HG02852 (cell line): ENCODE data around the gene SPNS2.

Experiments used
- ATAC-seq: cut with Tn5 transposase; IDR thresholded peaks from one replicate; pipeline ENCODE4 v1.9.1; 2021; ENCODE audit warnings: mild to moderate bottlenecking, moderate library complexity; ENCODE audit not compliant: unreplicated experiment

SPNS2 gene, protein sequence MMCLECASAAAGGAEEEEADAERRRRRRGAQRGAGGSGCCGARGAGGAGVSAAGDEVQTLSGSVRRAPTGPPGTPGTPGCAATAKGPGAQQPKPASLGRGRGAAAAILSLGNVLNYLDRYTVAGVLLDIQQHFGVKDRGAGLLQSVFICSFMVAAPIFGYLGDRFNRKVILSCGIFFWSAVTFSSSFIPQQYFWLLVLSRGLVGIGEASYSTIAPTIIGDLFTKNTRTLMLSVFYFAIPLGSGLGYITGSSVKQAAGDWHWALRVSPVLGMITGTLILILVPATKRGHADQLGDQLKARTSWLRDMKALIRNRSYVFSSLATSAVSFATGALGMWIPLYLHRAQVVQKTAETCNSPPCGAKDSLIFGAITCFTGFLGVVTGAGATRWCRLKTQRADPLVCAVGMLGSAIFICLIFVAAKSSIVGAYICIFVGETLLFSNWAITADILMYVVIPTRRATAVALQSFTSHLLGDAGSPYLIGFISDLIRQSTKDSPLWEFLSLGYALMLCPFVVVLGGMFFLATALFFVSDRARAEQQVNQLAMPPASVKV

DNA sequence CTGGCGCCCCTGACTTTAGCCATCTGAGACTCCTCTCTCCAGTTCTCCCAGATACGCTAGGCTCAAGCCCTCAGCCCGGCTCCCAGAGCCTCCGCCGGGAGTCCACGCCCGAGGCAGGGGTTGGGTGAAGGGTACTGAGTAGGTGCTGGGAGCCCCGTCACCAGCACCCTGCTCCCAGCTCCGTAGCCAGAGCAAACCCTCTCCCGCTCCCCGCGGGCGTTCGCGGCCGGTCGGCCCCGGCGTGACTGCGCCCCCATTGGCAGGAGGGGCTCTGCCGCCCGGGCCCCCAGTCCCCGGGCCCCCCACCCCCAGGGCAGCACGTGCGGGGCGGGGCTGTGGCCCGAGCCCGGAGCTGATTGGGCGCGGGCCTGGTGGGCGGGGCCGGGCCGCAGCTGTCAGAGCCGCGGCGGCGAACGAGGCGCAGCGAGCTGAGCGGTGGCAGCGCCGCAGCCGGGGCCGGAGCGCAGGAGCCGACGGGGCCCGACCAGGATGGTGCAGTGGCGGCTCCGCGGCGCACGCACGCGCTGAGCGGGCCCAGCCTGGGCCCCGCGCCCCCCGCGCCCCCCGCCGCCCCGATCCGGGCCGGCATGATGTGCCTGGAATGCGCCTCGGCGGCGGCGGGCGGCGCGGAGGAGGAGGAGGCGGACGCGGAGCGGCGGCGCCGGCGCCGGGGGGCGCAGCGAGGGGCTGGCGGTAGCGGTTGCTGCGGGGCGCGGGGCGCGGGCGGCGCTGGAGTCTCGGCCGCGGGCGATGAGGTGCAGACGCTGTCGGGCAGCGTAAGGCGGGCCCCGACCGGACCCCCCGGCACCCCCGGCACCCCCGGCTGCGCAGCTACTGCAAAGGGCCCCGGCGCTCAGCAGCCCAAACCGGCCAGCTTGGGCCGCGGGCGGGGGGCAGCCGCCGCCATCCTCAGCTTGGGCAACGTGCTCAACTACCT is at the start of gene SPNS2:
Gene SPNS2 (plus strand): TSS at position 421 of the 937 bp plus-strand sequence. CDS start 167 bp downstream, at position 588.
- peak; percentile 65 for ATAC-seq

- ATAC-seq, result no peak
Measured at GRCh38 chr17:4449736-4450135, 48.9 kb upstream of the SPNS2 start.

- ATAC-seq, result no peak
Measured at GRCh38 chr17:4450710-4451316, 47.9 kb upstream of the SPNS2 start.

- no peak for ATAC-seq
Measured at GRCh38 chr17:4453812-4454591, 44.7 kb upstream of the SPNS2 start.

- ATAC-seq, result no peak
Measured at GRCh38 chr17:4460661-4461060, 38.0 kb upstream of the SPNS2 start.

- no peak for ATAC-seq
Measured at GRCh38 chr17:4463818-4464476, 34.7 kb upstream of the SPNS2 start.

GRCh38 chr17:4465786-4466185 is 32.9 kb upstream of the SPNS2 start:
- no peak for ATAC-seq

DNA sequence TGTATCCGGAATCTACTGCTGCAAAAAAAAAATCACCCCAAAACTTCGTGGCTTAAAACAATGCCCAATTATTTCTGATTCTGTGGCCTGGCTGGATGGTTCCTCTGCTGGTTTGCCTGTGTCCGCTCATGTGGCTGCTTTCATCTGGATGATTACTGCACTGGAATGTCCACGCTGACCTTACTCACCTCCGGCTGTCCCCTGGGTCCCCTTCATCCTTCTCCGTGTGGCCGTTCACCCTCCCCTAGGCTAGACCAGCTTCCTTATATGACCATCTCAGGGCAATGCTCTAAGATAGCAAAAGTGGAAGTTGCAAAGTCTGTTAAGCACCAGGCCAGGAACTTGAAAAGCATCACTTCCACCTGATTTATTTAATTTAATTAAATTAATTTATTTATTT is 31.4 kb upstream of the SPNS2 start:
- no peak for ATAC-seq

DNA sequence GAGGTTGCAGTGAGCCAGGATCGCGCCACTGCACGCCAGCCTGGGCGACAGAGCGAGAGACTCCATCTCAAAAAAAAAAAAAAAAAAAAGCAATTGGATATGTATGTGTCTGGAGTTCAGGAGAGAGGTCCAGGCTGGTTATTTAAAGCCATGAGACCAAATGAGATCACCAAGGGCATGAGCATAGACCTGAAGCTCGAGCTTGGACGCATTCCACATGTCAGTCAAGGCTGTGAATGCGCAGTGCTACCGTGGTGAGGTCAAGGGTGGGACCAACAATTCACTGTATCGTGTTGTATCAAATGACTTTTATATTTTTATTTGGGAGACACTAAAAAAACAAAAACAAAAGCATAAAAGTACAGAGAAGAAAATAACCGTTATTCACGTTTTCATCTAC is 29.1 kb upstream of the SPNS2 start:
- no peak for ATAC-seq

DNA sequence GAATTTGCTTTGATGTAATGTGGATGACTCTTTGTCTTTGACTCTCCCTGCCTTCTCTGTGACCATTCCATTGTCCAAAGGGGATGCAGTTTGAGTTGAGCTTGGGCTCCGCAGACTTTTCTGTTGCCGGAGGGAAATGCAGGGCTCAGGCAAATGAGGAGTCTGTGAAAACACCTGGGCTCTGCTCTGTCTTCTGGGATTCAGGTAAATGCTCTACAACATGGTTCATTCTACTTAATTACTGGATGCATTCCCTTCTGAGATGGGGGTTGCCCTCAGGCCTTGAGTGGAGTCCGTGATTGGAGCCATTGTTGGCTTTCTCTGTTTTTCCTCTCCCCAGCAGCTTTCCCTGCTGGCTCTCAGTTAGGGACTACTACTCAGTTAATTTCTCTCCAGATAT is 26.4 kb upstream of the SPNS2 start:
- ATAC-seq, result no peak

DNA sequence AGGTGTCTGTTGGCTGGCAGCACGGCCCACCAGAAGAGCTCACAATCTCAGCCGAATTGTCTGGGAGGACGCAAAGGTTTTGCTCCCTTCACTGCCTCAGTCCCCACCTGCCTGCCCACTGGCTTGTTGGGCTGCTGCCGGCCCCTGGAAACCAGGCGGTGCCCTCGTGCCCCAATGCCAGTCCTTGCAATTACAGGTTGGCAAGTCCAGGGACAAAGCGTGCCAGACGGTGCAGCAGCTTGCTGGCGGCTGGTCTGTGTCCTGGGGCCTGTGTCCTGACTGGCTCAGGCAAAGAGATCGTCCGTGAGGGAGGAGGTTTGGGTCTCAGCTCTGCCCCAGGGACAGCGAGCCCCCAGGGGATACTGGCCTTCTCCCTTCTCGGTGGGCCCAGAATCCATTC is 24.6 kb upstream of the SPNS2 start:
- ATAC-seq, result no peak

DNA sequence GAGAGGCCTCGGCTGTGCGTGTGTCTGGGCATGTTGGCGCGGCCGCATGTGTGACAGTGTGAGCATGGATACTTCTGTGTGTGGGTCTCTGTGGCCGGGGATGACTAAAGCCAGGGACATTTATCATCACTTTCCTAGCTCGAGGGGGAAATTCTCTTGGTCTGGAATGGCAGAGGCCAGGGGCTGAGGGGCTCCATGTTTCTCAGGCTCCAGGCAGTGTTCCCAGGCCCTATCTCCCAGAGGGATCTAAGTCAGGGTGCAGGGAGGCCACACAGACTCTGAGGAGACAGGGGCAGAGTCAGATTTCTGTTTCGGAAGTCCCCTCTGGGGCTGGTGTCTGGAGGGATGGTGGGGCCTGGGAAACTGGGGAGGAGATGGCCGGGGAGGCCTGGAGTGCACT is 23.7 kb upstream of the SPNS2 start:
- ATAC-seq, result no peak

DNA sequence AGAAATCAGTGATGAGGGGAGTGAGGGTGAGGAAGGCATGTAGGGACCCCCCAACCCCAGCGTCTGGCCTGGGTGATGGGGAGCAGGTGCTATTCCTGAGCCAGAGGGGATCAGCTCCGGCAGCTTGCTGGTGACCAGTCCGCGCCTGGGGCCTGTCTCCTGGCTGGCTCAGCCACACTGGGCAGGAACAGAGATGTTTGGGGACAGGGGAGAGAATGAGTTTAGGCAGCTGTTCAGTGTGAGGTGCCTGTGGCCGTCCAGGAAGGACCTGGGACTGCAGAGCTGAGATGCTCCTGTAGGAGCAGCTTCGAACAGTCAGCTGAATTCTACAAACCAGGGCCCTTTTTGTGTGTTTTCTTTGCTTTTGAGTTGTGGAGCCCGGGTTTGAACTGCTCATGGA is 23.2 kb upstream of the SPNS2 start:
- no peak for ATAC-seq

DNA sequence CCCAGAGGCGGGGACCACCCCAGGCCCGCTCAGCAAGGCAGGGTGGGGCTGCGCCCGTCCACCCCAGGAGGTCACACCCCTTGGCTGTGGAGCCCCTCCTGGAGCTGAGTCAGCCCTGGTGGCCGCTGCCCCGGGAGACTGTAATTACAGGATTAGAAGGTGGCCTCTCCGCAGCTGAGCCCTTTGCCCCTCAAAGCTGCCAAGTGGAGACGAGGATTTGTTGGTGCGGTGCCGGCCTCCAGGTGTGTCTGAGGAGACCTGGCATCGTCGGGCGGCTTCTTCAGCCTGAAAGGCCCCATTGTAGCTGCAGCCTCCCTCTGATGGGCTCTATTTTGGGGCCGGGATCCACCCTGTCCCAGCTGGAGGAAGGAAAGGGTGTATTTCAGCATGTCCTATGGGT is 22.7 kb upstream of the SPNS2 start:
- no peak for ATAC-seq

- no peak for ATAC-seq
Measured at GRCh38 chr17:4476511-4477070, 22.1 kb upstream of the SPNS2 start.

- ATAC-seq, result no peak
Measured at GRCh38 chr17:4477255-4477791, 21.4 kb upstream of the SPNS2 start.

DNA sequence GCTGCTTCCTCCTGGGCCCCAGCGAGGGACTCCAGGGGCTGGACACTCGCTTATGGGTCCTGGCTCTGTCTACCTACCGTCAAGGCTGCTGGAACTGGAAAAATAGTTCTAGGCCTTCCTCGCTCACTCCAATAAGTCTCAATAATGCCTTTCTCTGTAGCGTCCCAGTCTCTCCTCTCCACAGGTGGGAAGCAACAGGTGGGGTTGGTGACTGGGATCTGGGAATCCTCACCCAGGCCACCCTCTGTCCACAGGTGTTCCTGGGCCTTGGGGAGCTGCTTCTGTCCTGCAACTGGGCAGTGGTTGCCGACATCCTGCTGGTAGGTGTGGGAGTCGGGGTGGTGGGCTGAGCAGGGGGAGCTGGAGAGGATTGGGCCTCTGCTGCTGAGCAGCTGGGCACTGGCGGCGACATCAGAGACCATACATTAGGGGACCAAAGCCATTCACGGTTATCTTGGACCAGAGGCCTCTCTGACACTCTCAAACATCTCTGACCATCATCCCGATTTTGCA is 20.3 kb upstream of the SPNS2 start:
- no peak for ATAC-seq

DNA sequence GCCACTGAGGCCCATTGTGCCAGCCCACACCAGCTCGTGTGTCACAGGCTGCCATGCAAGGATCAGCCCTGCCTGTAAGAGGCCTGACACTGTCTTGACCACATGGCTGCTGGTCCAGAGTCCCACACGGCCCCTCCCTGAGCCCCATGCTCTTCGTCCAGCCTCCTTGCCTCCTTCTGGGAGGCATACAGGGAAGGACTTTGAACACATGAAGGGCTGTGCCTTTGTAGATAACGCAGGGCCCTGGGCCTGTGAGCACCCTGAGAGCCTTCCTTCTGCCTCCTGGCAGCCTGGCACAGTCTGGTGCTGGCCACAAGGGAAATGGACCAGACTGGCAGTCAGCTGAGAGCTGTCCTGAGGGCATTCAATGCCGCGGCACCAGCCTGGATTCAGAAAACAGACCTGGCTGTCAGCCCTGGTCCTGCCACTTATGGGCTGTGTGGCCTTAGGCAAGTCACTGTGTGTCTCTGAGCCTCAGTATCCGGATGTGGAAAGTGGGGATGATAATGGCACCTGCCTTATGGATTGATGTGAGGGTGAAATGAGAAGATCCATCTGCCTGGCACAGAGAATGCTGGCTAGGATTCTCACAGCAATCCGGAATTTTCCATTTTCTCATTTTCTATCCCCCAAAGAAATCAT is 19.2 kb upstream of the SPNS2 start:
- ATAC-seq, result no peak
